ENCODE measurements around the gene RTL10. TPM values are rescaled to one million over a fixed set of nuclear protein-coding genes. Genes with fewer than 3 reads are reported as not detected.

RTL10 gene
- polyA plus RNA-seq, 1 experiment: 9.5 TPM

GRCh38 chr22:19843857-19844376, 10.8 kb downstream of the RTL10 start:
- Histone ChIP-seq H3K4me3 (ENCODE audit: low read depth, low read length) (no peak overlapping the region), H3K27ac (ENCODE audit: low read depth, low read length) (no peak overlapping the region), H3K27me3 (ENCODE audit: control insufficient read depth, insufficient read depth, low read length) (no peaks in the 10 kb centered on the region), H3K9me3 (ENCODE audit: control insufficient read depth, insufficient read depth, low read length) (peaks cover 7% of the 10 kb centered on the region; the same call in 1 of the 2 replicates)
- DNase-seq (ENCODE audit: low read depth, low spot score): no peak
- ChIA-PET CTCF (no interaction called here), POLR2A (interaction anchor here (0.7 kb wide), 1 partner anchor 54 kb away, joined by 3 read pairs; no protein-coding TSS in a partner anchor)
- TF ChIP-seq, protein P1, sequence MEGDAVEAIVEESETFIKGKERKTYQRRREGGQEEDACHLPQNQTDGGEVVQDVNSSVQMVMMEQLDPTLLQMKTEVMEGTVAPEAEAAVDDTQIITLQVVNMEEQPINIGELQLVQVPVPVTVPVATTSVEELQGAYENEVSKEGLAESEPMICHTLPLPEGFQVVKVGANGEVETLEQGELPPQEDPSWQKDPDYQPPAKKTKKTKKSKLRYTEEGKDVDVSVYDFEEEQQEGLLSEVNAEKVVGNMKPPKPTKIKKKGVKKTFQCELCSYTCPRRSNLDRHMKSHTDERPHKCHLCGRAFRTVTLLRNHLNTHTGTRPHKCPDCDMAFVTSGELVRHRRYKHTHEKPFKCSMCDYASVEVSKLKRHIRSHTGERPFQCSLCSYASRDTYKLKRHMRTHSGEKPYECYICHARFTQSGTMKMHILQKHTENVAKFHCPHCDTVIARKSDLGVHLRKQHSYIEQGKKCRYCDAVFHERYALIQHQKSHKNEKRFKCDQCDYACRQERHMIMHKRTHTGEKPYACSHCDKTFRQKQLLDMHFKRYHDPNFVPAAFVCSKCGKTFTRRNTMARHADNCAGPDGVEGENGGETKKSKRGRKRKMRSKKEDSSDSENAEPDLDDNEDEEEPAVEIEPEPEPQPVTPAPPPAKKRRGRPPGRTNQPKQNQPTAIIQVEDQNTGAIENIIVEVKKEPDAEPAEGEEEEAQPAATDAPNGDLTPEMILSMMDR (IDR thresholded peaks at IDR 0.05; ENCODE audit: low read depth, low read length): no peak

DNA sequence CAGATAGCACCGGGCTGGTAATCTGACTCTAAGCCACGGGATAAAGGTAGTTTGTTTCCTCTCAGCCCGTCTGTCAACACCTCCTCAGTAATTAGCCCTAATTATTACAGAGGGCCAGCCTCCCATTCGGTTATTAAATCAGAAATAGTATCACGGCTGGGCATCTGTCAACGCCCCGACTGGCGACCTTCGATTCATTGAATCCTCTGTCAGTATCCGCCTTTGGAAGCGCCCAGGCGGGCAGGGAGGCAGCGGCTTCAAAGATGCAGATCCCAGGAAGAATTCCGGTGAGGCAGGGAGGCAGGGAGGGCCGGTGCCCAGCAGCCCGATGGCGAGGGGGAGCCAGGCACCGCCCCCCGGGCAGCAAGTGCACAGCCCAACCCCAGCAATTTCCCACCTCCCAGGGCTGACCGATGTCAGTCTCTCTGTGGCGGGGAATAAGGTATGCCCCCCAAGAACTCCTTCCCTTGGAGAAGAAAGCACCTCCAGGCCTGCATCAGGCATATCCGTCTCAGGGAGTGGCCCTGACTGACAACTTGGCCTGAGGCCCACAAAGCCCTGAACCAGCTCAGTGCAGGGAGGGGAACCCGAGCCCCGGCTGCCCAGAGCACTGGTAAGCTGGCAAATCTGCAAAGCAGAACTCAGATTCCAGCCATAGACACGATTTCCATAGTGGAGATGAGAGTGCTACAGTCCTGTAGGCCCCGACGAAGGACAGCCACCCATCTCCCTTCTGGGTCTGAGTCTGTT, 11.4 kb downstream of the RTL10 start:
- no peak overlapping the region for H3K4me3 ChIP-seq (ENCODE audit: low read depth, low read length)
- peaks cover 7% of the 10 kb centered on the region; the same call in 1 of the 2 replicates for H3K9me3 ChIP-seq (ENCODE audit: control insufficient read depth, insufficient read depth, low read length)
- no peak overlapping the region for H3K27ac ChIP-seq (ENCODE audit: low read depth, low read length)
- CTCF ChIA-PET: no interaction called here
- H3K27me3 ChIP-seq (ENCODE audit: control insufficient read depth, insufficient read depth, low read length): no peaks in the 10 kb centered on the region
- TF ChIP-seq, protein P1 (IDR thresholded peaks at IDR 0.05; ENCODE audit: low read depth, low read length): no peak
- no peak for DNase-seq (ENCODE audit: low read depth, low spot score)
- POLR2A ChIA-PET: no interaction called here

DNA sequence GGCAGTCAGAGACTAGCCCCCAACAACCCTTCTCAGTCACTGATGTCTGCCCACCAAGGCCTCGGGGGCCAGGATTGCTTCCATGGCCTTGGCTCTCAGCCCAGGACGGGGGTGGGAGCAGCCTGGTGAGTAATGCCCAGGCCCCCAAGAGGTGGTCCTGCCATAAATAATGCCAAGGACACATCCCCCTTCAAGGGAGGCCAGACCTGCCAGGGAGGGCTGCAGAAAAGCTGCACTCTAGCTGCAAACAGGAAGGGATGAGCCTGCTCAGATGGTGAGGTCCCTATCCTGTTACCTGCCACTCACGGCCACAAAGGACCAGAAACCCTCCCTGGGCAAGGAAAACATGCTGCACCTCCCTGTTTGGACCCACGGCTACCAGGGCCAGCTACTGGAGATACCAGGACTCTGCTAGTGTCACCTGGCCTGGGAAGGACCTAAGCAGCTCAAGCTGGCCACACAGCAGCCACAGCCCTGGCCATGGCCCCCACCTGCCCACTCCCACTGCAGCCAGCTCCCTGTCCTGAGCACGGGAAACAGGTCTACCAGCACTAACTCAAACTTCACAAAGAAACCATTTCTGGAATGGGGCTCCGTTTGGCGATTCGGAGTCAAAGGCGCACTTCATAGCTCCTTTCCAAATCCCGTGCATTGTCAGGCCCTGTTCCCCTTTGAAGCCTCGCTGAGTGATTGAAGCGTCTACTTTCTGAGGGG, 12.1 kb downstream of the RTL10 start:
- H3K9me3 ChIP-seq (ENCODE audit: control insufficient read depth, insufficient read depth, low read length): peaks cover 7% of the 10 kb centered on the region; the same call in 1 of the 2 replicates
- no peak for DNase-seq (ENCODE audit: low read depth, low spot score)
- POLR2A ChIA-PET: no interaction called here
- no peaks in the 10 kb centered on the region for H3K27me3 ChIP-seq (ENCODE audit: control insufficient read depth, insufficient read depth, low read length)
- CTCF ChIA-PET: no interaction called here
- TF ChIP-seq, protein P1 (IDR thresholded peaks at IDR 0.05; ENCODE audit: low read depth, low read length): no peak
- H3K27ac ChIP-seq (ENCODE audit: low read depth, low read length): no peak overlapping the region
- no peak overlapping the region for H3K4me3 ChIP-seq (ENCODE audit: low read depth, low read length)

DNA sequence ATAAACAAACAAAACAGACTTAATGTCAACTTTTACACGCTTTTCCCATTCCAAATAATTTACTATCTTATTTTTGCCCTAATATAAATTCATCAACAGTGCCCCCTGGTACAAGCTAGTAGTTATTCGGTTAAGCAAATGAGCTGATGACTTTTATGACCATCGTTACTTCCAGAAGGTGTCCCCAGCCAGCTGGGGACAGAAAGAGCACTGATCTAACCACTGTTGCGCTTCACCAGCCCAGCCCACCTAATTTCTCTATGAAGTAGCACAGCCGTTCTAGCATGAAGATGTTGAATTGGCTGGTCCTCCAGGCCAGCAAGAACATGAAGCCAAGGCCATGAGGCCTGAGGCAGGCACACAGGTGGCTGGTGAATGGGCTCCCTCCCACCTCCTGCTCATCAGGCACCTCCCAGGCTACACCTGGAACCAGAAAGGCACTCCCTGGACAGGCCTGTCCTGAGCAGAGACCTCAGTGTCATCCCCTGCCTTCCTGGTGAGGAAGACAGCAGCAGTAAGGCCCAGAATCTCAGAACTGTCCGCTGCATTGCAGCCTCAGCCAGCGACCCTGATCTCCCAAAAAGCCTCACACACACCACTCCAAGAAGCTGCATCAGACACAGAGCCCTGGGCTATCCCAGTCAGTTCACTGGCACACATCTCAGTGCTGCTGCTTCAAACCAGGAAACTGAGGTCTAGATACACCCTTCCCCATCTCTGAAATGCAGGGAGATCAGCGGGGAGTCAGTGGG, 12.9 kb downstream of the RTL10 start:
- peaks cover under 1% of the 10 kb centered on the region; the same call in 1 of the 2 replicates for H3K9me3 ChIP-seq (ENCODE audit: control insufficient read depth, insufficient read depth, low read length)
- no peaks in the 10 kb centered on the region for H3K27me3 ChIP-seq (ENCODE audit: control insufficient read depth, insufficient read depth, low read length)
- no peak for DNase-seq (ENCODE audit: low read depth, low spot score)
- ChIA-PET CTCF (no interaction called here), POLR2A (interaction anchor here (0.8 kb wide), 1 partner anchor 9 kb away, joined by 3 read pairs; no protein-coding TSS in a partner anchor)
- no peak overlapping the region for H3K27ac ChIP-seq (ENCODE audit: low read depth, low read length)
- no peak overlapping the region for H3K4me3 ChIP-seq (ENCODE audit: low read depth, low read length)
- TF ChIP-seq, protein P1 (IDR thresholded peaks at IDR 0.05; ENCODE audit: low read depth, low read length): no peak
